Esophagus muscularis mucosa (tissue), 4 donors: ENCODE data around the gene MSH3.

ENCODE experiments used
- CTCF ChIP-seq, 3 experiments: fragments of 200-600 bp in 2 of 3; fragments of 450-650 bp in 1 of 3; sonication (generic) in 2 of 3; IDR thresholded peaks; one replicate each; pipeline ENCODE4 v1.5.1; 2017 to 2019; ENCODE audit warnings: antibody characterized with exemption in 3 of 3, mild to moderate bottlenecking in 2 of 3, moderate library complexity in 1 of 3
- EP300 ChIP-seq: sonication (generic); formaldehyde crosslinking; IDR thresholded peaks from one replicate; pipeline ENCODE4 v1.6.1; 2017; ENCODE audit warnings: antibody characterized with exemption
- POLR2A ChIP-seq: fragments of 450-650 bp; IDR thresholded peaks from one replicate; pipeline ENCODE4 v1.6.1; 2017; ENCODE audit warnings: antibody characterized with exemption, moderate library complexity, mild to moderate bottlenecking, low read depth
- POLR2AphosphoS5 ChIP-seq, 2 donors: sonication (generic); formaldehyde crosslinking; IDR thresholded peaks; one replicate each; pipeline ENCODE4 v1.6.1; 2017; ENCODE audit warnings: antibody characterized with exemption in 2 of 2

- TF ChIP-seq CTCF (IDR thresholded peaks at IDR 0.05) (no peak), POLR2AphosphoS5 (IDR thresholded peaks at IDR 0.05) (no peak), EP300 (no peak), POLR2A (no peak)
Measured at GRCh38 chr5:80915716-80916115, 261.3 kb downstream of the MSH3 start.
